ENCODE results near the gene ATP9A.

Gene ATP9A

DNA sequence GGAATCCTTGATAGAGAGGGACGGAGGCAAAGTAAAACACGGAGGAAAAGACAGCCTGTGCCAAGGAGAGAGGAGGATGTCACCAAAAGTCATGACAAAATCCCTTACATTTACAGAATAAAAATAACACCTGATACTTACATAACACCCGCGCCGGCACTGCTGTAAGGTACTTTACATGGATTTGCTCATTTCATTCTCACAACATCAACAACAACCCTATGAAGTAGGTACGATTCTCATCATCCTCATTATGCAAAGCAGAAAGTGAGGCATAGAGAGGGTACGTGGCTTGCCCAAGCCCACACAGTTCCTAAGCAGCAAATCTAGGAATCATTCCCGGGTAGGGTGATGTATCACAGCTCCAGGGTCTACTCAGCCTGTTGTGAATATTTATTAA, 158.1 kb downstream of the ATP9A start:
- in situ Hi-C loops (cut with HindIII; ENCODE audit: low sequenced_read_pairs) = no loop called here

DNA sequence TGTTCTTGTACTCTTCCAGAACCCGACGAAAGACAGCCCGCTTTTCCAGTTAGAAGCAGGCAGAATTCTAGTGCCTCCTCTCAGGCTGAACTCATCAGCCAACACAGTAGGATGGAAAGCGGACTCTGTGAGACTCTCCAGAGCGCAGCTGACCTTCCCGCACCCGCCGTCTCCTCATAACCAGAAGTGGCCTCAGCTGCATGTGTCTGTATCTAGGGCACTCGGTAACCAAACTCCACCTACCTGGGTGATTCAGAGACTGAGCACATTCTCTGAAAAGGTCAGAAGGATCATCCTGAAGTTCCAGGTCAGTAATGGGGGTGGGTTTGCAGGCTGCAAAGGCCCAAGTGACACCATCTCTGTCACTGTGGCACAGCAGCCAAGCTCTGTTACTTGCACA, 158.9 kb downstream of the ATP9A start:
- in situ Hi-C loops (cut with HindIII; ENCODE audit: low sequenced_read_pairs) = no loop called here

DNA sequence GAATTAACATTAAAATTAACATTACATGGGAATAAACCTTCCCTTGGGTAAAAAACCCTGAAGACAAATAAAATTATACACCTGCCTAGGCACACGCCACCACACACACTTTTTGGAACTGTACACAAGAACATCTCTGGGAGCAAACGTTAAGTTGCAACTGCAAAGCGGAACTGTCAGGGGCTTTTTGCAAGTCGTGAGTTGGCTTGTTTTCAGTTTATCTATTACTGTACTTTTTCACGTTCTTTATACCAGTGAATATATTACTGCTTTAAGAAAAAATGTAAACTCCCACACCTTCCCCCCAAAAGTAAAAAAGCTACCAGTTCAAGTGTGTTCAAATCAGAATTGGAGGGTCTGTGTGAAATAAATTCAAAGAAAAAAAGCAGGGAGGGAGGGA, 160.1 kb downstream of the ATP9A start:
- in situ Hi-C loops (cut with HindIII; ENCODE audit: low sequenced_read_pairs) = no loop called here

DNA sequence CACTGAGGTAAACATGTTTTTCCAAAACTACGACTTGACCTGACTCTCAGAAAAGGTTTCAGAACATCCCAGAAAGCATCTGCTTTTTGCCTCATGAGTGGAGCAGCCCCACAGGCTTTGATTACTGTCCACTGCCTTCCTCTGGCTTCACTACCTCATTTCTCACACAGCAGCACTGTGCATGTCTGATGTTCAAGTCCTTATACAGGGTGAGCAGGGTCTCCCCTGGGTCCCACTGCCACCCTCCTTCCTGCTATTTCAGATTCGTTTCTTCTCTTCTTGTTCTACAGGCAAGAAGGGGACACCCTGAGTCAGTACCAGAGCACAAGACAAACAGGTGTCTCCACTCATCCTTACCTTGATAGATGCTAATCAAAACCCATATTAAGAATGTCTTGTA, 161.0 kb downstream of the ATP9A start:
- in situ Hi-C loops (cut with HindIII; ENCODE audit: low sequenced_read_pairs) = no loop called here

DNA sequence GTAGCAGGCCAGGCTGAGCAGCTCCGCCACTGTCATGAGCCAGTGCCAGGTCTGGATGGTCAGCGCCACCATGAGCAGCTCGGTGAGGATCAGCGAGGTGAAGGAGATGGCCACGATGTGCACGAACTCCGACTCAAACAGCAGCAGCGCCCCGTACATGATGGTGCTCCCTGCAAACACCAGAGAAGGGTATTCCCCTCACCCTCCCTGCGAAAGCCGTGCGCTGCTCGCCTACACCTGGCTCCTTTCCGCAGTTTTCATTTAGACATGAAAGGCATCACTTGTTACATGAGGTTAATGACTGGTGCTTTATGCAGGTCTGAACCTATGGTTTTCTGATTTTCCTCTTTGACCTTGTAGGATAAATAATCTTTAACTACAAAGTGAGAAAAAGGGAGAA, 163.3 kb downstream of the ATP9A start:
- in situ Hi-C loops (cut with HindIII; ENCODE audit: low sequenced_read_pairs) = no loop called here

DNA sequence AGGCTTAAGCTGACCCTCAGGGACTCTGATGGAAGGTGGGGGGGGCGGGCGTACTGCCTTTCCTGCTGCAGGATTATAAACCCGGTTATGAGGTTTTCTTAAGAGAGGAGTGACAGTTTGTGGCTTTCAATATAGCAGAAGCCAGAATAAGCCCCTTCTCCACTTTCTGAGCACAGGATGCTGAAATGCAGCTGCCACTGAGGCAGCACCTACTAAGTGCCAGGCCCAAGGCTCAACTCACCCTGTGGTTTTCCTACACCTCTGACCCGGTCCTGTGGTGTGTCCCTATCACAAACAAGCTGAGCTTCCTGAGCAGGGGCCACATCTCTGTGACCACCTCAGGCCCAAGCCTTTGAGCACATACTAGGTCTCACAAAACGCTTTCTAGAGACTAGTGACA, 166.1 kb downstream of the ATP9A start:
- in situ Hi-C loops (cut with HindIII; ENCODE audit: low sequenced_read_pairs) = no loop called here

DNA sequence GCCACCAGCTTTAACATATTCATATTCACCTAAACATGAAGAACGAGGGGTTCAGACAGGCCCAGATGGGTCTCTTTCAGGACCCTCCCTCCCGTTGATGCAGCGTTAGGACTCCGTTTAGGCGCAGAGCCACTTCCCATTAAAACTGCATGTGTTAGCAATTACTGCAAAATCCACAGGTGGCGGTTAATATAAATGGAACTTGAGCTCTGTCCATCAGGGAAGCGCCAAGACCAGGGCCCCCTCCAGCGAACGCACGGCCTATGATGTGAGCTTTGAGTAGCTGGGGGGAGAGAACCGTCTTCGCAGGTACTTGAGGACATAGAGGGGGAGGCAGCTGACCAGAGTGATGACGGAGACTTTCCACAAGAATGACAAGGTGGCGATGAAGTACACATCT, 167.2 kb downstream of the ATP9A start:
- in situ Hi-C loops (cut with HindIII; ENCODE audit: low sequenced_read_pairs) = no loop called here

DNA sequence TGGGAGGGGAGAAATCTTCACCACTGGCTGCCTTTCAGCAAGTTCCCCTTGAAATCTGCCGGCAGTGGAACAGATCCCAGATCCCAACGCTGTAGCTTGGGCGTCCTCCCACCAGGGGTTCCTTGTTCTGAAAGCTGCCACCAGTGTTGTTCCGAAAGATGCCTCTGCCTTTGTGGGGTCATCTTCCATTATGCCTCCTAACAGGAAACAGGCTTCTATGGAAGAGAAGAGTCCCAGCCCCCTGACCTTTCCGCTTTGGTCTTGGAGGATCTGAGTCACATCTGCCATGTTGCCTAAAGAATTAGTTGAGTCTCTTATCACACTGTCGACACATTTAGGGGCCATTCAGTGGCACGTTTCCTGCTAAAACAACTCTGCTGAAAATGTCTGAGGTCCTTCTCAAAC, 168.2 kb downstream of the ATP9A start:
- in situ Hi-C loops (cut with HindIII; ENCODE audit: low sequenced_read_pairs) = no loop called here

DNA sequence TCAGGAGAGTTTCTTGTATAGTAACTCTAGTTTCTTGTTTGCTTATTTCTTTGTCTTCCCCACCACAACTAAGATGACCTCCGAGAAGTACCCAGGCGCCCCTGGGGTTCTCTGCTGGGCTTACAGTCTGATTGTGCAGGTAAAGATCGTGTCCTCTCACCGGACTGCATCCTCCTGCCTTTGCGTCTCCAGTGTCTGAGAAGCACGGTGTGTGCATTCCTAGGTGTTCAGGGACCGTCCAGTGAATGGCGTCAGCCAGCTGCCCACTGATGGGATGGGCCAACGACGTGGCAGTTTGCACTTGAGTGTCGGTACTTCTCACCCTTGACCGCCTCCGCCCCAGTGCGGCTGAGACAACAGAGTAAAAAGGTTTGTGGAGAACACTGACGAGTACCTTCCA, 169.6 kb downstream of the ATP9A start:
- in situ Hi-C loops (cut with HindIII; ENCODE audit: low sequenced_read_pairs) = loop anchor here (5.0 to 10.0 kb wide), 2 partner anchors 104 to 591 kb away; no protein-coding TSS in a partner anchor

DNA sequence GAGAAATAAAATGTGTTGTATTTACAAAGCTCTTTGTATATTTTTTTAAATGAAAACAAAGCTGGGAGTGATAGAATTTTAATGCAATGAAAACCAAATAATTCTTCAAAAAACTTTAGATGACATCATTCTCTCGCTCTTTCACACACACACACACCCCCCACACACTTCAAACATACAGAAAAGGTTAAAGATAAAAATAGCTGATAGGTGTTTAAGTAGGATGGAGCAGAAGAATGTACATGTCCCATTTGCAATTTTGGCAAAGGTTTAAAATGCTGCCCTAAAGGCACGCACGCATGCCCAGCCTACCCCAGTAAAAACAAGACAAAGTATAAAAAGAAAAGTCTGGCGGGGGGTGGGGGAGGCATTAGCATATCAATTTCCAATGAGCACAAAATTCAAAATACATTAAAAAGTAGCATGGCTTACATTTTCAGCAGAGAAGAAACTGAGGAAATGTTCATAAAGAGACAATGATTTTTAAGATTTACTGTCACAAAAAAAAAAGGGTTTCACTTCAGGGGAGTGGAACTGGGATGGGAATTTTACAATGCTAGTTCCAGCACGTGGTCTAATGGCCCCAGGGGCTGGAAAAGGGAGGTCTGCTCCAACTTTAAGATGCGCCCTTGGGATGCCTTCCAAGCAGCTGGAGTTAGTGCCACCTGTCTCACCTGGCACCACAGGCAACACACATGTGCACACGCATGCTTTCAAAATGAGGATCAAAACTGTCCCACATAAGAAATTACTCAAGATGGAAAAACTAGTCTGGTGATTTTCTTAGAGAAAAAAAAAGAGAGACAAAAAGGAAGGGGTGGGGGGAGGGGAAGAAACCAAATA, 170.6 kb downstream of the ATP9A start:
- in situ Hi-C loops (cut with HindIII; ENCODE audit: low sequenced_read_pairs) = loop anchor here (5.0 to 10.0 kb wide), 2 partner anchors 103 to 590 kb away; no protein-coding TSS in a partner anchor

DNA sequence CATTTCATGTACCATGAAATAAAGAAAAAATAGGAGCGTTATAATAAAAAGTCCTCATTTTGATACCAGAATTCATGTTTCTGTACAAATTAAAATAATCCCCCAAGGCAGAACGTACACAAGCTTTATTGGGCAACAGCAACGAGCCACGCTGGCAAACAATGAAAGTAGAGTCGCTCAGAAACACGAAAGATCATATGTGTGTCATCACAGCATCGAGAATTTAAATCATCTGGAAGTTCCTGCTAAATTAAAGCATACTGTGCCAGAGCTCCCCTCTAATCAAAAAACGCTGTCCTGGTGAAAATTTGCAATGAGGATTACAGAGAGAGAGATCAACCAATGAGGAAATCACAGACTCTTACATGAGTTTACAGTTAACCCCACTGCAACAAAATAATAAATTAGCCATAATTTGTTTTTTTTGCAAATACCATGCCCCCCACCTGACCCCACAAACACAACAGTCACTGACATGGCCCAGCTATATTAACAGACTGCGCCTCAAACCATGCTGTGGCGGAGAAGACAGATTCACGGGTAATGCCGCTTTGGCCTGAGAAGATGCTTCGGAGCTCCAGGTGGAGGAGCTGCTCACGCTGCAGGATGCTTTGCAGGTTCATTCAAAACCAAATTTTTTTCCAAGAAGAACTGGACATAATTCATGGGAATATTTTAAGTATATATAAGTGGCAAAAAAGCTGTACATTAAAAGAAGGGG, 171.4 kb downstream of the ATP9A start:
- in situ Hi-C loops (cut with HindIII; ENCODE audit: low sequenced_read_pairs) = loop anchor here (5.0 to 10.0 kb wide), 2 partner anchors 102 to 590 kb away; no protein-coding TSS in a partner anchor

DNA sequence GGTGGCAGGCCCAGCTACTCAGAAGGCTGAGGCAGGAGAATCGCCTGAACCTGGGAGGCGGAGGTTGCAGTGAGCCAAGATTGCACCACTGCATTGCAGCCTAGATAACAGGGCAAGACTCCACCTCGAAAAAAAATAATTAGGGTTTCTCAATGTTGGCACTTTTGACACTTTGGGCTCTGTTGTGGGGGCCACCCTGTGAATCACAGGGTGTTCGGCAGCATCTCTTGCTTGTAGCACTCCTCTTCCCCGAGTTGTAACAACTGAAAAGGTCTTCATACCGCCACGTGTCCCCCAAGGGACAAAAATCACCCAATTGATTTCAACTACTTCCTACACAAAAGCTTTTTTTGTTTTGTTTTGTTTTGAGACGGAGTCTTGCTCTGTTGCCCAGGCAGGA, 172.4 kb downstream of the ATP9A start:
- in situ Hi-C loops (cut with HindIII; ENCODE audit: low sequenced_read_pairs) = loop anchor here (5.0 to 10.0 kb wide), 2 partner anchors 101 to 588 kb away; no protein-coding TSS in a partner anchor

DNA sequence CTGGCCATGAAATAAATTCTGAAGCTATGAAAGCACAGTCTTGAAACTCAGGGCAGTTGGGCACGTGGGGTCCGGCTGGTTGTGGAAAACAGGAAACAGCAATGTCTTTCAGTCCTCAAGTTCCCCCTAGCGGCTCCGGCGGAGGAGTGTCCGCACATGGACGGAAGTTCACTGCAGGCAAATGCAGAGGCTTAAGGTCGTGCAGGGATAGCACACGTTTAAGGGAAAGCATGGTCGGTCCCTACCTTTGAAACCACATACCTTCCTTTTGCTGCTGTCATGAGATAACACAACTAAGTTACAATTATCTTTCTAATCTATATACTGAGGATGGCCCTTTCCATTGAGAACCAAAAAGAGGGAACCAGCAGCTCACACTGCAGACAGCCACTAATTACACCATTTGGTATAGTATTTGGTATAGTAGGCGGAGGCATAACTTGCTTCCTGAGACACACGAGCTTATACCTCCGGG, 173.1 kb downstream of the ATP9A start:
- in situ Hi-C loops (cut with HindIII; ENCODE audit: low sequenced_read_pairs) = loop anchor here (5.0 to 10.0 kb wide), 2 partner anchors 100 to 588 kb away; no protein-coding TSS in a partner anchor

DNA sequence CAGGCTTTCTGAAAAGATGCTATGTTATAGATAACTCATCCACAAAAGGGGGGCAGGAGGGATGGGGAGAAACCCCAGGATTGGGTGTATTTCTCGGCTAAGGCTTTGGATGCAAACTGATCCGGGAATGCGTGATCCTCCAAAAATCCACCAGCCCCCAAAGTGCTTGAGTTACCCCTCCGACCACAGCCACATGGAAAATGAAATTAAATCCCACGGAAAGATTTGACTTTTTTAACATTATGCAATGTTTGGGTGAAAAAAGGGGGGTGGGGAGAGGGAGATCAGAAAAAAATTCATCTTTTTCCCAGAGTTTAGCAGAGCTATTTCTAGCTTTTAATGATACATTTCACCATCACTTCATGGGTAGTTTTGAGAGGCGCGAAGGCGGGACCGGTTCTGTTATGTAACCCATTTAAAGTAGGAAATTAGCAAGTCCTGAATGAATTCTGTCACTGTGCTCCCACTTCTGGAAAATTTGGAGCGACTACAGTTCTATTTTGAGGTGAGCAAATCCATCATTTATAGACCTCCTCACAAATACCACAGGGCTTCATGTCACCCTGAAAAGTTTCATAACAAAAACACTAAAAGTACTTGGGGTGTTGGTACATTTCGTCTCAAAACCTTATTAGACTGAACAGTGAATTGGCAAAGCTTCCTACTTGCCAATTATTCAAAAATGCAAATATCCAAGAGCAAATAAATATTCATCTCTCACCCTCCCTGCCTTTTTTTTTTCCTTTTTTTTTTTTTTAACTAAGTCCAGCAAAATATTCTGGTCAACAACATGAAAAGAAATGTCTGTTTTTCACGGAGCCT, 173.7 kb downstream of the ATP9A start:
- in situ Hi-C loops (cut with HindIII; ENCODE audit: low sequenced_read_pairs) = loop anchor here (5.0 to 10.0 kb wide), 6 partner anchors 33 to 587 kb away; no protein-coding TSS in a partner anchor

DNA sequence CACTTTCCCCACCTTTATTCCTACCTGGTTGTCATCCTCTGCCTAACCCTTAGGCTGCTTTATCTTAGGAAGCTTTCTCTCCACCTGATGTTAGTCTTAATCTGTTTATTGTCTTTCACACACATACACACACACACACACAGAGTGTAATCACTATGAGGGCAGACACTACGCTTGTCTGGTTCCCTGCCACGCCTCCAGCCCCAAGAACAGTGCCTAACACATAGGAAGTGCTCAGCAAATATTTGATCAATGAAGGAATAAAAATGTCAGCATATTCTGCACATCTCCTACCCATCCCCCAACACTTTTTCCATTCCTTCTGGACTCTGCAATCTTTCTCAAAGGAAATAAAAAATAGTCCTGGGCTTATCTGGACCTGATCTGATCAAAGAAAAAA, 174.6 kb downstream of the ATP9A start:
- in situ Hi-C loops (cut with HindIII; ENCODE audit: low sequenced_read_pairs) = loop anchor here (5.0 to 10.0 kb wide), 5 partner anchors 34 to 281 kb away; no protein-coding TSS in a partner anchor

DNA sequence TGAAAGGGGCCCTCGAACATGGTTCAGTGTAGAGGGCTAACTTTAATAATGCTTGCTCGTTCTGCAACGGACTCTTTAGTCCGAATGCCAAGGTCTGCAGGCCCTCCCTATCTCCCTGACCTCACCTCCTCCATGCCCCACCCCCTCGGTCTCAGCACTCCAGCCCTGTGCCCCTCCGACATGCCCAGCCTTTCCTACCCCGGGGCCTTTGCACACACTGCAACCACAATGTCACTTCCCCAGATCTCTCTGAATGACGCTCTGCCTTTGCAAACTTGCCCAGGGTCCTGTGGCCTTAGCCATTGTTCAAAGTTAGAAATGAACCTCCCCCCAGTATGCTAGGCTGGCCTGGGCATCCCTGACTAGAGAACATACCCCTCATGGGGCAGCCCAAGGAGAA, 175.6 kb downstream of the ATP9A start:
- in situ Hi-C loops (cut with HindIII; ENCODE audit: low sequenced_read_pairs) = loop anchor here (5.0 to 10.0 kb wide), 5 partner anchors 35 to 280 kb away; no protein-coding TSS in a partner anchor

DNA sequence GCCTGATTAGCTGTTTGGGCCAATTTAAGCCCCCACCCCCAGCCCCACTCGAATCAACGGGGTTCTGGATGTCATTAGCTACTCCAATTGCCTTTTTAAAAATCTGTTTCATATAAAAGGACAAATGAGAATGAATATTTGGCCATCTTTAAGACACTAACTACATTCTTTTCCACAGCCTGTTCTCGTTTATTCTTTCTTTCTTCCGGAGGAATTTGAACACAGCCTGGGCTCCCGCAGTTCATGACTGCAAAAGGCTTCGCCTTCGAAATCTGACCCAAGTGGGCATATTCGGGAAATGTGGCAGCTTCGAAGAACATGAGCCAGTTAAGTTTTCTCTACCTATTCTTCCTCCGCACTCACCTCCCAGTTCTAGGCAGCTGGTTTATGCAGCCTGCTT, 176.3 kb downstream of the ATP9A start:
- in situ Hi-C loops (cut with HindIII; ENCODE audit: low sequenced_read_pairs) = loop anchor here (5.0 to 10.0 kb wide), 5 partner anchors 35 to 280 kb away; no protein-coding TSS in a partner anchor

DNA sequence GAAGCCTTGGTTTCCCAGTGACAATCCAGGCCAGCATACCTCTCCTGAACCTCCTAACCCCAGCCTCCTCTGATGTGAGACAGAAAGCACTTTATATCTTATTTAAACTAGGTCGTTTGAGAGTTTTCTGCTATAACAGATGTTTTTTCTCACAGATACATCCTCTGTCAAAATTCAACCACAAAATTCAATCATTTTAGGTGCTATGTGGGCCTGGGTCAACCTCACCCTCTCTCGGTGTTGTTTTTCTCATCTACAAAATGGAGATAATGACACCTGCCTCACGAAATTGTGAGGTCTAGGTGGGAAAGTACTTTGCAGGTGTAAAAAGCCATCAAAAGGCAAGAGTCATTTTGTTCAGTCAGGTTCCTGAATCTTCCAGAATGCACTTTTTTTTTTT, 179.4 kb downstream of the ATP9A start:
- in situ Hi-C loops (cut with HindIII; ENCODE audit: low sequenced_read_pairs) = no loop called here

DNA sequence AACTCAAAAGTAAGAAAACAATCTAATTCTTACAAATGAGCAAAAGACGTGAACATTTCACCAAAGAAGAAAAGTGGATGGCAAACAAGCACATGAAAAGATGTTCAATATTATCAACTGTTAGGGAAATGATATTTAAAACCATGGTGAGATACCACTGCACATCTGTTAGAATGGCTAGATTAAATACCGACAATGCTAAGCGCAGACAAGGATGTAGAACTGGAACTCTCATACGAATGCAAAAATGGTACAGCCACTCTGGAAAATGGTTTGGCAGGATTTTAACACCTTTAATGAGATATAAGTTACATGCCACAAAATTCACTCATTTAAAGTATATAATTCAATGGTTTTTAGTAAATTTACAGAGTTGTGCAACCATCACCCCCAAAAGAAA, 181.0 kb downstream of the ATP9A start:
- in situ Hi-C loops (cut with HindIII; ENCODE audit: low sequenced_read_pairs) = no loop called here

DNA sequence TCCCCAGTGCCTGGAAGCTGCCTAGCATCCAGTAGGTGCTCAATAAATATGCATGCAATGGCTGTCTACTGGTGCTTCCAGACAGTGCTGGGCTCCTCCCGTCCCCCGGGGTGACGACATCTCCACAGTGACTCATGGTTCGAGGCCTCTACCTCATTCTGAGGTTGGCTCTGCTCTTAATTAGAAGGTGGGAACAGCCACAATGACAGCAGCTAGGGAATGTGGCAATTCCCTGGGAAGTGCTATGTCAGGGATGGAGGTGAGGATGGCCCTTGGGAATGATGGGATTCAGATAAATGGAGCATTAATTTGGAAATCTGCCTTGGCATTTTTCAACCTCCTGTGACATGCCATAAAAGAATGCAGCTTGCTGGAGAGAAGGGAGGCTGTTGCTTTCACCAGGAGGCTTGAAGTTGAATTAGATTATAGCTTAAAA, 182.2 kb downstream of the ATP9A start:
- in situ Hi-C loops (cut with HindIII; ENCODE audit: low sequenced_read_pairs) = no loop called here

Measured in endothelial cell of hepatic sinusoid (primary cell).